Amniotic epithelial cell (primary cell): ENCODE results near the gene UMPS.
"Not testable (repeated sequence)": the region's sequence is repeated elsewhere in the genome, so short reads cannot be mapped to it uniquely, and the experiment has no call there.

Experiments used
- DNase-seq: peaks from one replicate; pipeline ENCODE4 v3.0.0-alpha.2; 2010; ENCODE audit warnings: low read depth

Gene UMPS

DNA sequence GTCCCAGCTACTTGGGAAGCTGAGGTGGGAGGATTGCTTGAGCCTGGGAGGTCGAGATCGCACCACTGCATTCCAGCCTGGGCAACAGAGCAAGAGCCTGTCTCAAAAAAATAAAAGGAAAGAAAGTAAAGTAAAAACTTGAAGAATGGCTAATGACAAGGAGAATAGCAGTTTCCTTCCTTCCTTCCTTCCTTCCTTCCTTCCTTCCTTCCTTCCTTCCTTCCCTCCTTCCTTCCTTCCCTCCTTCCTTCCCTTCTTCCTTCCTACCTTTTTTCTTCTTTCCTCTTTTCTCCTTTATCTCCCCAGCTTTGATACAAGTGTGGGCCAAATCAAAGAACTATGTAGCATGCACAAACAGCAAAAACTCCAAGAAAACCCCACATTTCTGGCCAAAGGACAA is 23.0 kb upstream of the UMPS start:
- not testable (repeated sequence) for DNase-seq

- DNase-seq = peak; percentile 90
Observed at GRCh38 chr3:124707656-124708062, 22.6 kb upstream of the UMPS start.

- DNase-seq = peak; percentile 33
Observed at GRCh38 chr3:124714223-124714853, 15.9 kb upstream of the UMPS start.

GRCh38 chr3:124722589-124722988 is 7.7 kb upstream of the UMPS start:
- no peak for DNase-seq

- no peak for DNase-seq
Observed at GRCh38 chr3:124730941-124731297, 667 bp downstream of the UMPS start.

DNA sequence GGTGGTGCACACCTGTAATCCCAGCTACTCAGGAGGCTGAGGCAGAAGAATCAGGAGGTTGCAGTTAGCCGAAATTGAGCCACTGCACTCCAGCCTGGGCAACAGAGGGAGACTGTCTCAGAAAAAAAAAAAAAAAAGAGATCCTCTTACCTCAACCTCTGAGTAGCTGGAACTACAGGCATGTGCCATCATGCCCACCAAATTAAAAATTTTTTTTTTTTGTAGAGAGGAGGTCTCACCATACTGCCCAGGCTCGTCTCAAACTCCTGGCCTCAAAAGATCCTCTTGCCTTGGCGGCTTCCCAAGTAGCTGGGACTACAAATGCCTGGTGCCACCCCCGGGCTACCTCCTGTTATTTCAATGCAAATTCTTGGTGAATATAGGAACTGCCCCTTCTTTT is 1.5 kb downstream of the UMPS start:
- DNase-seq = no peak

DNA sequence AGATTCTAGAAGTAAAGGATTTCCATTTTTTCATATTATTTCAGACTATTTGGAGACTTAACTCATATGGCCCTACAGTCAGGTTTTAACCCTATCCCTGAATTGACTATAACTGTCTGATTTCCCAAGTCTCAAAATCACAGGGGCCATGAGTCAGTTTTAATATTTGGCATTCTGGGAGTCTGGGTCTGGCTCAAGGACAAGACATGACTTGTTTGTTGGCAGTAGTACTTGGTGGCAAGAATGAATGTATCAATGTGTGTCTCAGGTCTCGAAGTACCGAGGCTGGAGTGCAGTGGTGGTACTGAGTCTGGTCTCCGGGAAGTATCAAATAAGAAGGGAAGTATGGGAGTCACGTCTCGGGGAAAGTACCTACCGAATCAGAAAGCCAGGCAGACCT is 10.8 kb downstream of the UMPS start:
- DNase-seq = no peak

GRCh38 chr3:124745756-124746155 is 15.5 kb downstream of the UMPS start:
- DNase-seq = no peak

DNA sequence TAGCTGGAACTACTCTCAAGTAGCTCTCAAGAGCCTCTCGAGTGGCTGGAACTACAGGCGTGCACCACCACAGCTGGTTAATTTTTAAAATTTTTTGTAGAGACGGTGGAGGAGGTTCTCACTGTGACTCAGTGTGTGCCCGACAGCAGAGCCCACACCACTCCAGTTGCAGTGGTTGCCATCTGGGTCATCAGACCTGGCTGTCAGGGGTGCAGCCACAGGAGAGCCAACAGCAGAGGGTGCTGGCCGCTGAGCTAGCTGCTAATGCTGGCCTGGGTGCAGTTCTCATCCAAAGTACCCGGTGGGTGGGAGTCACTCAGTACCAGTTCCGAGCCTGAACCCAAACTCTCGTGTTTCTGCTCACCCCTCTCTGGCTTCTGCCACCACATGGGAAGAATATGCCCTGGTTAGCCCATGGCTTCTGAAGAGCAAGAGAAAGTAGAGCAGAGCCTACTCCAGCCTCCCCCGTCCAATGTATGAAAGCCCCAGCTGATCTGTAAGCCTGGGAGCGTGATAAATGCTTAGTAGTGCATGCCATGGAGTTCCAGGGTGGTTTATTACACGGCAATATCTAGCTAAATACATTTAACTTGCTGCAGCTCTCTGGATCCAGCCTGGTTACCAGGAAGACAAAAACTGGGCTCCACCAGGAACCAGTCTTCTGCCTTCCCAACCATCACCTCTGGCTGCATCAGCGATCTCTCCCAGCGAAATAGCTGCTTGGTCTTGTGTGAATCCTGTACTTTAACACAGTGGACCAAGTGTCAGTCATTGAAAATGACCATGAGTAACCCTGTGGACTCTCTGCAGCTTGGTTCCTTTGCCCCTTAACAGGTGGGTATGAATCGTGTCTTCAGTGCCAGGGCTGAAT is 17.1 kb downstream of the UMPS start:
- DNase-seq = no peak

DNA sequence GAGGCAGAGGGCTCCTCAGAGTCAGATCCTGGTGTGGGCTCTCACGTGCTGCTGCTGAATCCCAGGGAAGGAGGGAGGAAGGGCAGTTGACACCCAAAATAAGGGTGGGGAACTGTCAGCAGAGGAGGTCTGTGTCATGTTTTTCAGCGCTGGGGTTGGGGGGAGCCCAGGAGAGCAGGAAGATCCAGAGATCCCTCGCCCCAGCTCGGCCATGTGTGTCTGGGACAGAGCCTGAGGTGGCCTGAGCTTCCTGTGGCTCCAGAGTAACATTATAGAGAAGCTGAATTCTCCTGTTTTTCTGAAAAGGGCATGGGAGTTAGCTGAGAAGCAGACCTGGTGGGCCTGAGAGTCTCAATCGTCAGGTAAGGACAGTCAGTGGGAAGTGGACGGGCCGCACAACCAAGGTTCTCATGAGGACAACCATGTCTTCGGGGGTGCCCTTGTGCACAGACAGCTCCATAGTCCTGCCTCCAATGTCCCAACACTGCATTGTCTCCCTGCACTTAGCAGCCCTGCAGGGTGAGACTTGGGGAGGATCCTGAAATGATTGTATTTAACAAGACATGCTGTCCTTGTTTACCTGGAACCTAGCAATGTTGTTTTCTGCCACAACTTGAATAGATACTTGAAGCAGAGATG is 18.4 kb downstream of the UMPS start:
- DNase-seq = no peak

DNA sequence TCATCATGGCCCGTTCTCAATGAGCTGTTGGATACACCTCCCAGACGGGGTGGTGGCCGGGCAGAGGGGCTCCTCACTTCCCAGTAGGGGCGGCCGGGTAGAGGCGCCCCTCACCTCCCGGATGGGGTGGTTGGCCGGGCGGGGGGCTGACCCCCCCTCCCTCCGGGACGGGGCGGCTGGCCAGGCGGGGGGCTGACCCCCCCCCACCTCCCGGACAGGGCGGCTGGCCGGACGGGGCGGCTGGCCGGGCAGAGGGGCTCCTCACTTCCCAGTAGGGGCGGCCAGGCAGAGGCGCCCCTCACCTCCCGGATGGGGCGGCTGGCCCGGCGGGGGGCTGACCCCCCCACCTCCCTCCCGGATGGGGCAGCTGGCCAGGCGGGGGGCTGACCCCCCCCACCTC is 19.6 kb downstream of the UMPS start:
- DNase-seq = not testable (repeated sequence)

DNA sequence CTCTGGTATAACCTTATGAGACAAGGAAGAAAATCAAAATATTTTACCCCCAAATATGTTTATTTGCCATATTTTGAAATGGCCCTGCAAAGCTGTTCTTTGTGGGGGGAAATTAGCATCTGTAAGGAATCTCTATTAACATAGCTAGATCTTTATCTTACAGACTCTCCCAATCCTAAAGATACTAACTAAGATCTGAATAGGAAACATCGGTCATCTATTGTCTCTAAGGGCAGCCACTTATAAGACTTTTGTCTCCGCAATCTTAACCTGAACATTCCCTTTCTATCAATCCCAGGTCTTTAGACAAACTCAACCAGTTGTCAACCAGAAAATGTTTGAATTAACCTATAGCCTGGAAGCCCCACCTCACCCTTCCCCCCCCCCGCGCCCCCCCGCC is 21.2 kb downstream of the UMPS start:
- no peak for DNase-seq

GRCh38 chr3:124752051-124752450 is 21.8 kb downstream of the UMPS start:
- DNase-seq = no peak

GRCh38 chr3:124757926-124758325 is 27.7 kb downstream of the UMPS start:
- not testable (repeated sequence) for DNase-seq

GRCh38 chr3:124758851-124759635 is 28.8 kb downstream of the UMPS start:
- no peak for DNase-seq

DNA sequence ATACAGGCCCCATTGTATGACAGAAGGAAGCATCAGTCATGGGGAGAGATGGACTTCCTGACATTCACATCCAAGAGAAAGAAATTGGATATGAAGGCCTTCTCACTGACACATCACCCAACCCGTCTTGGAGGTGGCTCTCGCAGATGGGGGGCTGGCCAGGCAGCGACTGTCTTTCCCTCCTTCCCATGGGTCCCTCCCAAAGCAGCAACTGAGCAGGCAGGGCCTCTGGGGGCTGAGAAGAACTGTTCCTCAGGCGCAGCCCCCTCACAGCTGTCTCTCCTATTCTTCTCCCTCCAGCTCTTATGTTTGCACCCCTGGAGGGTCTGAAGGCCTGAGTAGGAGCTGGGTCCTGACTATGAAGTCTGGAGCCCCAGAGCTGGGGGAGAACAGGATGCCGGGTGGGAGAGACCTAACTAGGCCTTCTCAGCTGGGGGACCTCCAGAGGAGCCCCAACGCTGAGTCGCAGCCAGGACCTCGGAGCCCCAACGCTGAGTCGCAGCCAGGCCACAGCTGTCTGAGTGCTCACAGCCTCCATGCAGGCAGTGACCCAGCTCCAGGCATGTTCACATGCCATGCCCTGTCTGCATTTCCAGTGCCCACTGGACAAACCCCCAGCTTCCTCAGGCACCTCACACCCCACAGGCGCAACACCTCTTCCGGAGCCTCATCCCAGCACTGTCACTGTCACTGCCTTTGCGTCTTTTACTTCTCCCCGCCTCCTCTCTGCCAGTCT is 29.6 kb downstream of the UMPS start:
- DNase-seq = no peak

GRCh38 chr3:124760601-124761000 is 30.3 kb downstream of the UMPS start:
- DNase-seq = peak; percentile 42

DNA sequence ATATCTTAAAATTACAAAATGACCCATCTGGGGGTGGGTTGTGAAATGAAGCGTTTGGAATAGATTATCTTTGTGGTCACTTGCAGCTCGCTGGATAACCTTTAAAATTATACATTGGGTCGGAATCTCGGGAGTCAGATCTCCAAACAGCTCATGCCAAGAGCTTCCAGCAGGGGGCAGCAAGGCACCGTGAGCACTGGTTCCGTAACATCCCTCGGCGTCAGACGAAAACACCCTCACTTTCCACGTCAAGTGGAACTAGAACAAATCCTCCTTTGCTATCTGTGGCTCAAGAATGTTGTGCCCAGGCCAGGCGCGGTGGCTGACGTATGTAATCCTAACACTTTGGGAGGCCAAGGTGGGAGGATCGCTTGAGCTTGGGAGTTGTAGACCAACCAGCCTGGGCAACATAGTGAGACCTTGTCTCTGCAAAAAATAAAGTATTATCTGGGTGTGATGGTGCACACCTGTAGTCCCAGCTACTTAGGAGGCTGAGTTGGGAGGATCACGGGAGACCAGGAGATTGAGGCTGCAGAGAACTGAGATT is 31.1 kb downstream of the UMPS start:
- DNase-seq = peak; percentile 90

DNA sequence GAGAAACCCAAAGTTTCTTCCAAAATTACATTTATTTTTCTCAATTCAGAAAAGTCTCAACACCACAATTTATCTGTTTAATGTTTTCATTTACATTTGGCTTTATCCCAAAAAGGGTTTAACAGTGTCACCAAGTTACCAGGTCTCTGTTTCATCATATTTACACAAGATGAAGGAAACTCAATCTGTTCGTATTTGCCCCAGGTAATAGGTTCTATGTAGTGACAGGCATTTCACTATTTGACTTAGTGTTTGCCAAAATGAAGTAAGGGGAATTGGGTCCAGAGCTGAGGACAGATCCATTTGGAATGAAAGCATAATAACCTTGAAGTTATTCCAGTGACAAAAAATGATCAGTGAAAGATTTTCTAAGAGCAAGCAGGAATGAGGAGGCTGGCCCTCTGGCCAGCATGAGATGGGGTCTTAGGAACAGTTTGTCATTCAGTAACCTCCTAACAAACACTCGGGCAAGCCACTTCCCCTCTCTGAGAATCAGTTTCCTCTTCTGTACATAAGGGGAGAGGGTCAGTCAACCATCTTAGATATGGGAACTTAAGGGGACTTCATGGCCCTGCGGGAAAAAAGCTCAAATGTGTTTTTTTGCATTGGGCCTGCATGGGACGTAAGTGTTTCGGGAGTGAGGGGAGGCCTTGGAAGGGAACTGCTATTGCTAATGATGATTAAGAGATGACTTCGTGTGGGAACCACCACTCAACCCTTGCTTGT is 31.8 kb downstream of the UMPS start:
- DNase-seq = no peak

GRCh38 chr3:124762661-124763011 is 32.4 kb downstream of the UMPS start:
- DNase-seq = no peak

- no peak for DNase-seq
Observed at GRCh38 chr3:124763206-124763605, 33.0 kb downstream of the UMPS start.
